Measurements from ENCODE around the gene AFG3L2.
A peak's percentile ranks its signal among the peaks of the same experiment; 100 is the strongest.

Gene AFG3L2

DNA sequence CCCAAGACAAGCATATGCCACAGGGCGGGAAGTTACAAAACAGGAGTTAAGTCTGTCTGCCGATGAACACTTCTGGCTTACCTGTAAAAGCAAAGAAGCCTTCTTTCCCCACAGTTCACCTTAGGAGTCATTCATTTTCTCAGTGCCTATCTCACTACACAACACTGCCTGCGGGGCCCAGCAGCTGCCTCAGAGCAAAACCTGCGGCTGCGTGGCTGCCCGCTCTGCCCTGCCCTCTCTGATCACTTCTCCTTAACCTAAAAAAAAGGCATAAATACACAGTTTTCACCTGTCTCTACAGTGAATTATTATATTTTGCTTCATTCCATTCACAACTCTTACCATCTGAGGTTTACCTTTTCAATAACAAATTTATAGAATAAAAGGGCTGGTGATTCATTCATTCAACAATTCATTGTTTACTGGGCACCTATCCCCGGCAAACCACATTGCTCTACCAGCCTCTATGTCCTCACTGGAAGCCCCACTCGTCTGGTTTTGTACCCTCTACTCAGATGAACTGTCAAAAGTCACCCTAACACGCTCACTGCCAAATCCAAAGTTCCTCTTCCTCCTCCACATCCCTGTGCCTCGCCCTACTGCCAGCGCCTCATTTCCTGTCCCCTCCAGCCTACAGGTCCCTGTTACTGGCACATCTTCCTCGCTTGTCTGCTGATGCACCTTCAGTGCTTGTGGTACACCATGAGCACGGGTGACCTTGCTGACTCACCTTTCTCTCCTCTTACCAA lies 31.4 kb downstream of the AFG3L2 start:
- no peak overlapping the region for H3K4me3 ChIP-seq (ENCODE audit: low read depth, low read length)
- TF ChIP-seq, protein P1, sequence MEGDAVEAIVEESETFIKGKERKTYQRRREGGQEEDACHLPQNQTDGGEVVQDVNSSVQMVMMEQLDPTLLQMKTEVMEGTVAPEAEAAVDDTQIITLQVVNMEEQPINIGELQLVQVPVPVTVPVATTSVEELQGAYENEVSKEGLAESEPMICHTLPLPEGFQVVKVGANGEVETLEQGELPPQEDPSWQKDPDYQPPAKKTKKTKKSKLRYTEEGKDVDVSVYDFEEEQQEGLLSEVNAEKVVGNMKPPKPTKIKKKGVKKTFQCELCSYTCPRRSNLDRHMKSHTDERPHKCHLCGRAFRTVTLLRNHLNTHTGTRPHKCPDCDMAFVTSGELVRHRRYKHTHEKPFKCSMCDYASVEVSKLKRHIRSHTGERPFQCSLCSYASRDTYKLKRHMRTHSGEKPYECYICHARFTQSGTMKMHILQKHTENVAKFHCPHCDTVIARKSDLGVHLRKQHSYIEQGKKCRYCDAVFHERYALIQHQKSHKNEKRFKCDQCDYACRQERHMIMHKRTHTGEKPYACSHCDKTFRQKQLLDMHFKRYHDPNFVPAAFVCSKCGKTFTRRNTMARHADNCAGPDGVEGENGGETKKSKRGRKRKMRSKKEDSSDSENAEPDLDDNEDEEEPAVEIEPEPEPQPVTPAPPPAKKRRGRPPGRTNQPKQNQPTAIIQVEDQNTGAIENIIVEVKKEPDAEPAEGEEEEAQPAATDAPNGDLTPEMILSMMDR (IDR thresholded peaks at IDR 0.05; ENCODE audit: control insufficient read depth, extremely low read depth, insufficient read depth) = no peak
- DNase-seq (ENCODE audit: low read depth) = no peak

DNA sequence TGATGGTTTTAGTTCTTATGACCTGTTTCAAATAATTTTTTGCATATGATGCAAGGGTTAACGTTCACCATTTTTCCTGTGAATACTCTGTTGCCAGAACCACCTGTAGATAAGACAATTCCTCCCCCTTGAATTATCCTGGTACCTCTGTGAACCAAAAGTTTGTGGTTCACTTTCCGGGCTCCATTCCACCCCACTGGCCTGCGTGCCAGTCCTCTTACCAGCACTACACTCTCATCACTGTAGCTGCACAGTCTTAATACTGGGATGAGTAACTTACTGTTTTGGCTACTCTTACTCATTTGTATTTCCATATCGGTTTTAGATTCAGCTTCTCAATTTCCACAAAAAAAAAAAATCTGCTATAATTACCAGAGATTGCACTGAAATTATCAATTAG lies 34.4 kb downstream of the AFG3L2 start:
- TF ChIP-seq, protein P1 (IDR thresholded peaks at IDR 0.05; ENCODE audit: control insufficient read depth, extremely low read depth, insufficient read depth) = no peak

DNA sequence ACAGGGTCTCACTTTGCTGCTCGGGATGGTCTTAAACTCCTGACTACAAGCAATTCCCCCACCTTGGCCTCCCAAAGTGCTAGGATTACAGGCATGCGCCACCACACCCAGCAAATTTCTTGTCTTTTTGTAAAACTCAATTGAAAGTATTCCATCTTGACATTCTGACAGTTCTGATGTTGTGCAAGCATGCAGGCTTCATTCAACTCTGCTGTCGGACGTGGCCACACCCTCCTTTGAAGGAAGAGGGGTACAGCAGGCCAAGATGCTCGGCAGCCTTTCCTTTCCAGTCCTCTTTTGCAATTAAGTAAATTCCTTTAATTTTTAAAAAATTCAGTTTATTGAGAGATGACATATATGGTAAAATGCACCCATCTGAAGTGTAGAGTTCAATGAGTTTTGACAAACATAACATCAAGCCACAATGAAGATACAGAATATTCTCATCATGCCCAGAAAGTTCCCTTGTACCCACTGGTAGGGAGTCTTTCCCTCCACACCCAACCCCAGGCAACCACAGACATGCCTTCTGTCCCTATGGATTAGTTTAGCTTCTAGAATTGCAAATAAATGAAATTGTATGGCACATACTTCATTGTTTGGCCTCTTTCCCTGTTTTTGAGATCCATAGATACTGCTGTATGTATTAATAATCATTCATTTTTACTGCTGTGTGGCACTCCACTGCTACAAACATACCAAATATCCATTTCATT lies 35.9 kb downstream of the AFG3L2 start:
- no peak for DNase-seq (ENCODE audit: low read depth)
- TF ChIP-seq, protein P1 (IDR thresholded peaks at IDR 0.05; ENCODE audit: control insufficient read depth, extremely low read depth, insufficient read depth) = no peak
- no peak overlapping the region for H3K4me3 ChIP-seq (ENCODE audit: low read depth, low read length)

More for the DNA sequence above, 34.4 kb downstream of the AFG3L2 start:
- DNase-seq (ENCODE audit: low read depth) = no peak
- H3K4me3 ChIP-seq (ENCODE audit: low read depth, low read length) = no peak overlapping the region

DNA sequence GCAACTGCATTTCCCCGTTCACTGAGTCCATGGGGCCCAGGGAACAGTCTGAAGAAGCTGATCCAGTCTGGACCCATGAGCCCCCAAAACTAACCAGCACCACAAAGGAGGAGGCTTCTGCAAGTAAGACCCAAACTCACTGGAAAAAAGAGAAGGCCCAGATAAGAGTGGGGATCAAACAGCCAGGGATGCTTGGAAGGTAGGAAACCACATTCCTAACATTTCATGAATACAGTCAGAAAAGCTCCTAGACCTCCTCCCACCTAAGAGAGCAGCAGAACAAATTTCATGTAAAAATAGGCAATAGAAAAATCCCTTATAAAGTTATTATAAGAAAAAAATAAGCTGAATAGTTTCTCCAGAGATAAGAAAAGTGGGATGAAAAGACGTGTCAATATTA lies 38.6 kb downstream of the AFG3L2 start:
- TF ChIP-seq, protein P1 (IDR thresholded peaks at IDR 0.05; ENCODE audit: control insufficient read depth, extremely low read depth, insufficient read depth) = no peak
- H3K4me3 ChIP-seq (ENCODE audit: low read depth, low read length) = no peak overlapping the region
- no peak for DNase-seq (ENCODE audit: low read depth)

DNA sequence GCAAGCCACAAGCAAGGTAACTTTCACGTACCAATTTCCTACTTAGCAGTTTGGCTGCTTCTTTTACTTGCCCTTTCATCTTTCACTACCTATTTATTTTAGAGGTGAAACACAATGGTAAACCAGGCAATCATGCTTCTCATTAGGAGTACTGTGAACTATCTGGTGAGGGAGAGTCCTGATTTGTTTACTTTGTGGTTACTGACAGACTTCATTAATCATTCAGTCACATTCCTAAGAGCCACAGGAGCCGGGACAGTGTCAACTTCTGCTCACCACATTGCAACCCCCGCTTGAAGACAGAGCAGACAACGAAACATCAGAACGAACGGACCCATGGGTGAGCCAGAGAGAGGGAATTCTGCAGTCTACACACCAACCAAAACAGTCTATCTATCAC lies 40.1 kb downstream of the AFG3L2 start:
- H3K4me3 ChIP-seq (ENCODE audit: low read depth, low read length) = no peak overlapping the region
- DNase-seq (ENCODE audit: low read depth) = peak; percentile 52
- TF ChIP-seq, protein P1 (IDR thresholded peaks at IDR 0.05; ENCODE audit: control insufficient read depth, extremely low read depth, insufficient read depth) = no peak

DNA sequence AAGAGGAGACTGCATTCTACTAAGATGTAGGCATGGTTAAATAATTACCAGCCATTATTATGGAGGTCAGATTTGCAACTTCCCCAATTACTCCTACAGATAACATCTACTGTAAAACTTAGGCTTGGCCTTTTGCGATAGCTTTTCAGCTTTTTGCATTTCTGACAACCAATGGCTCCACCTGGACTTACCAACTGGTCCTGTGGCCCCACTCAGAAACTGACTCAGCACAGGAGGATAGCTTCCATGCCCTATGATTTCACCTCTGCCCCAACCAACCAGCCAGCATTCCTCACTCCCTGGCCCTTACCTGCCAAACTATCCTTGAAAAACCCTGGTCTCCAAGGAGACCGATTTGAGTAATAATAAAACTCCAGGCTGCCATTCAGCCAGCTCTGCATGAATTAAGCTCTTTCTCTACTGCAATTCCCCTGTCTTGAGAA lies 40.8 kb downstream of the AFG3L2 start:
- peak; percentile 68 for DNase-seq (ENCODE audit: low read depth)
- H3K4me3 ChIP-seq (ENCODE audit: low read depth, low read length) = no peak overlapping the region
- TF ChIP-seq, protein P1 (IDR thresholded peaks at IDR 0.05; ENCODE audit: control insufficient read depth, extremely low read depth, insufficient read depth) = no peak
